ENCODE data around the gene CYFIP1.

The CYFIP1 gene

GRCh38 chr15:22942306-22942855 is 37.8 kb downstream of the CYFIP1 start:
- no peak overlapping the region for H3K27ac ChIP-seq (replicated peaks)
- DNase-seq (ENCODE audit: low read depth in 1 of 2, low spot score in 1 of 2), result no peak
- H3K4me3 ChIP-seq (replicated peaks; ENCODE audit: insufficient read depth, low read length), result no peak overlapping the region
- no peaks in the 10 kb centered on the region for H3K27me3 ChIP-seq (ENCODE audit: insufficient read depth, poor library complexity, severe bottlenecking)
- TF ChIP-seq POLR2AphosphoS5 (IDR thresholded peaks at IDR 0.05; ENCODE audit: low read depth), result no peak
- no peak for TF ChIP-seq CTCF (IDR thresholded peaks at IDR 0.05; ENCODE audit: insufficient read depth, low read length)
- no peak for TF ChIP-seq REST (IDR thresholded peaks at IDR 0.05; ENCODE audit: insufficient replicate concordance, low read depth)
- TF ChIP-seq SPI1 (IDR thresholded peaks at IDR 0.05; ENCODE audit: borderline replicate concordance, low read depth), result no peak
- TF ChIP-seq GABPA (IDR thresholded peaks at IDR 0.05; ENCODE audit: low read depth), result no peak

GRCh38 chr15:22941179-22941578 is 39.0 kb downstream of the CYFIP1 start:
- H3K27ac ChIP-seq (replicated peaks), result no peak overlapping the region
- TF ChIP-seq CTCF (IDR thresholded peaks at IDR 0.05; ENCODE audit: insufficient read depth, low read length) (no peak), POLR2AphosphoS5 (IDR thresholded peaks at IDR 0.05; ENCODE audit: low read depth) (no peak), SPI1 (IDR thresholded peaks at IDR 0.05; ENCODE audit: borderline replicate concordance, low read depth) (no peak), REST (IDR thresholded peaks at IDR 0.05; ENCODE audit: insufficient replicate concordance, low read depth) (no peak), GABPA (IDR thresholded peaks at IDR 0.05; ENCODE audit: low read depth) (no peak)
- H3K27me3 ChIP-seq (ENCODE audit: insufficient read depth, poor library complexity, severe bottlenecking), result no peaks in the 10 kb centered on the region
- DNase-seq (ENCODE audit: low read depth in 1 of 2, low spot score in 1 of 2), result no peak
- no peak overlapping the region for H3K4me3 ChIP-seq (replicated peaks; ENCODE audit: insufficient read depth, low read length)

- H3K4me3 ChIP-seq (replicated peaks; ENCODE audit: insufficient read depth, low read length), result no peak overlapping the region
- H3K27ac ChIP-seq (replicated peaks), result no peak overlapping the region
- TF ChIP-seq POLR2AphosphoS5 (IDR thresholded peaks at IDR 0.05; ENCODE audit: low read depth), result no peak
- TF ChIP-seq CTCF (IDR thresholded peaks at IDR 0.05; ENCODE audit: insufficient read depth, low read length), result no peak
- no peak for TF ChIP-seq SPI1 (IDR thresholded peaks at IDR 0.05; ENCODE audit: borderline replicate concordance, low read depth)
- TF ChIP-seq REST (IDR thresholded peaks at IDR 0.05; ENCODE audit: insufficient replicate concordance, low read depth), result no peak
- no peak for TF ChIP-seq GABPA (IDR thresholded peaks at IDR 0.05; ENCODE audit: low read depth)
- H3K27me3 ChIP-seq (ENCODE audit: insufficient read depth, poor library complexity, severe bottlenecking), result no peaks in the 10 kb centered on the region
- no peak for DNase-seq (ENCODE audit: low read depth in 1 of 2, low spot score in 1 of 2)
These were observed 40.5 kb downstream of the CYFIP1 start for GRCh38 chr15:22939652-22940061.

Data from HL-60 (cell line).